ENCODE data around the gene TMEM256. TPM values are rescaled to one million over a fixed set of nuclear protein-coding genes. Genes with fewer than 3 reads are reported as not detected.
A peak's percentile ranks its signal among the peaks of the same experiment; 100 is the strongest.

Gene TMEM256
- total RNA-seq, 2 donors from 2014 or later = 40.1 to 51.1 TPM

- no peaks in the 10 kb centered on the region for H3K36me3 Mint-ChIP-seq
- peaks cover 17 to 32% of the 10 kb centered on the region in 2 donors for H3K4me1 Mint-ChIP-seq (ENCODE audit: low read depth in 2 of 2)
- ATAC-seq (no peak), DNase-seq (ENCODE audit: low spot score) (no peak)
- H3K4me3 Mint-ChIP-seq = no peak overlapping the region
- H3K27me3 Mint-ChIP-seq = no peaks in the 10 kb centered on the region
- no peaks in the 10 kb centered on the region for H3K9me3 Mint-ChIP-seq
- peak overlapping the region; percentile 41 to 58 for H3K27ac Mint-ChIP-seq
These were observed 49.5 kb downstream of the TMEM256 start for GRCh38 chr17:7354262-7354843.

Other genes starting within 250 kb of the TMEM256 start
- gene ASGR1, start 224.7 kb downstream of the TMEM256 start, total RNA-seq = under 1 TPM in 1 of 2 donors, not detected in 1; 0.95 TPM
- 1 to 10 TPM; 3.3 to 8.3 TPM for gene DLG4, start 184.3 kb downstream of the TMEM256 start, total RNA-seq
- 100 to 1,000 TPM; 651 to 710 TPM for gene ACADVL, start 184.2 kb downstream of the TMEM256 start, total RNA-seq
- 10 to 100 TPM; 35.1 to 61.6 TPM for gene DVL2, start 169.6 kb downstream of the TMEM256 start, total RNA-seq
- 10 to 100 TPM; 40.1 to 55.2 TPM for gene PHF23, start 164.6 kb downstream of the TMEM256 start, total RNA-seq
- gene GABARAP, start 161.6 kb downstream of the TMEM256 start, total RNA-seq = 100 to 1,000 TPM; 197 to 277 TPM
- 100 to 1,000 TPM; 145 to 165 TPM for gene CTDNEP1, start 152.4 kb downstream of the TMEM256 start, total RNA-seq
- gene ELP5, start 151.9 kb downstream of the TMEM256 start, total RNA-seq = 10 to 100 TPM; 43.5 to 70.5 TPM
- gene CLDN7, start 141.6 kb downstream of the TMEM256 start, total RNA-seq = 1 to 10 TPM in 1 of 2 donors, under 1 TPM in 1; 0.73 to 1.1 TPM
- under 1 TPM in 1 of 2 donors, not detected in 1; 0.50 TPM for gene SLC2A4, start 122.4 kb downstream of the TMEM256 start, total RNA-seq
- not detected for gene YBX2, start 109.5 kb downstream of the TMEM256 start, total RNA-seq
- gene EIF5A, start 96.5 kb downstream of the TMEM256 start, total RNA-seq = 1,000 to 10,000 TPM in 1 of 2 donors, 100 to 1,000 TPM in 1; 953 to 1,345 TPM
- gene GPS2, start 88.7 kb downstream of the TMEM256 start, total RNA-seq = 10 to 100 TPM; 58.1 to 87.0 TPM
- 10 to 100 TPM; 37.6 to 76.7 TPM for gene NEURL4, start 74.8 kb downstream of the TMEM256 start, total RNA-seq
- gene ACAP1, start 67.6 kb downstream of the TMEM256 start, total RNA-seq = 100 to 1,000 TPM; 240 to 419 TPM
- gene KCTD11, start 51.9 kb downstream of the TMEM256 start, total RNA-seq = 10 to 100 TPM in 1 of 2 donors, 1 to 10 TPM in 1; 6.7 to 13.0 TPM
- gene TMEM95, start 48.9 kb downstream of the TMEM256 start, total RNA-seq = not detected
- gene TNK1, start 23.0 kb downstream of the TMEM256 start, total RNA-seq = under 1 TPM in 1 of 2 donors, not detected in 1; 0.36 TPM
- gene PLSCR3, start 9.6 kb downstream of the TMEM256 start, total RNA-seq = 10 to 100 TPM; 32.2 to 48.4 TPM
- 1 to 10 TPM; 2.3 to 7.7 TPM for gene NLGN2, start 3.7 kb upstream of the TMEM256 start, total RNA-seq
- not detected for gene SPEM1, start 16.2 kb upstream of the TMEM256 start, total RNA-seq
- gene SPEM2, start 21.5 kb upstream of the TMEM256 start, total RNA-seq = not detected
- not detected for gene SPEM3, start 24.8 kb upstream of the TMEM256 start, total RNA-seq
- 10 to 100 TPM; 11.2 to 14.2 TPM for gene TMEM102, start 31.3 kb upstream of the TMEM256 start, total RNA-seq
- gene FGF11, start 35.4 kb upstream of the TMEM256 start, total RNA-seq = 1 to 10 TPM; 1.9 to 4.5 TPM
- gene CHRNB1, start 41.0 kb upstream of the TMEM256 start, total RNA-seq = 10 to 100 TPM; 10.4 to 13.7 TPM
- 10 to 100 TPM; 19.7 to 26.1 TPM for gene ZBTB4, start 75.5 kb upstream of the TMEM256 start, total RNA-seq
- not detected for gene SLC35G6, start 77.3 kb upstream of the TMEM256 start, total RNA-seq
- gene POLR2A, start 80.3 kb upstream of the TMEM256 start, total RNA-seq = 100 to 1,000 TPM; 212 to 283 TPM
- gene TNFSF12, start 145.0 kb upstream of the TMEM256 start, total RNA-seq = 10 to 100 TPM; 54.9 to 69.3 TPM
- 1 to 10 TPM; 3.1 to 6.8 TPM for gene TNFSF13, start 154.7 kb upstream of the TMEM256 start, total RNA-seq
- 10 to 100 TPM; 56.2 to 90.1 TPM for gene SENP3, start 157.8 kb upstream of the TMEM256 start, total RNA-seq
- 10 to 100 TPM; 20.8 to 51.1 TPM for gene CD68, start 175.5 kb upstream of the TMEM256 start, total RNA-seq
- gene MPDU1, start 179.8 kb upstream of the TMEM256 start, total RNA-seq = 10 to 100 TPM; 82.7 to 95.5 TPM
- gene SOX15, start 186.0 kb upstream of the TMEM256 start, total RNA-seq = under 1 TPM in 1 of 2 donors, not detected in 1; 0.26 TPM
- 10 to 100 TPM; 42.7 to 56.6 TPM for gene FXR2, start 210.8 kb upstream of the TMEM256 start, total RNA-seq
- gene SAT2, start 223.7 kb upstream of the TMEM256 start, total RNA-seq = 10 to 100 TPM; 32.8 to 41.1 TPM
- not detected for gene SHBG, start 226.0 kb upstream of the TMEM256 start, total RNA-seq
- under 1 TPM in 1 of 2 donors, not detected in 1; 0.25 TPM for gene ATP1B2, start 246.8 kb upstream of the TMEM256 start, total RNA-seq